Urinary bladder (tissue), 4 donors: ENCODE results near the gene SNUPN. TPM values are rescaled to one million over a fixed set of nuclear protein-coding genes. Genes with fewer than 3 reads are reported as not detected.
"Not testable (repeated sequence)": the region's sequence is repeated elsewhere in the genome, so short reads cannot be mapped to it uniquely, and the experiment has no call there.

Experiments
- DNase-seq: peaks from one replicate; pipeline ENCODE4 v3.0.0-alpha.2; 2015; ENCODE audit errors: extremely low spot score
- H3K27ac ChIP-seq: one replicate; pipeline ENCODE4 v1.5.1; 2013; ENCODE audit warnings: low read depth, mild to moderate bottlenecking, moderate library complexity
- H3K36me3 ChIP-seq: one replicate; pipeline ENCODE4 v1.6.1; 2013; ENCODE audit warnings: mild to moderate bottlenecking, moderate library complexity; ENCODE audit not compliant: insufficient read depth
- H3K4me1 ChIP-seq: one replicate; pipeline ENCODE4 v1.6.1; 2013; ENCODE audit warnings: mild to moderate bottlenecking, moderate library complexity; ENCODE audit not compliant: insufficient read depth
- H3K4me3 ChIP-seq: one replicate; pipeline ENCODE4 v1.5.1; 2013; ENCODE audit warnings: low read depth, low read length
- WGBS: extraction: QIAGEN DNeasy Blood & Tissue Kit; methylation state at CpG from one replicate; pipeline ENCODE4 v1.1.7; 2013; 5-methylcytosine and 5-hydroxymethylcytosine counted together
- polyA plus RNA-seq: library from polyadenylated mRNA; stranded (reverse); fragments of 200-250 nt; gene quantifications from one replicate; pipeline ENCODE4 v1.2.3, GENCODE V29; 2013
- total RNA-seq: library from RNA; depleted of rRNA; stranded (reverse); fragments of >200 nt; gene quantifications from one replicate; pipeline ENCODE4 v1.2.3, GENCODE V29; 2014
- donor health status: healthy with polysubstance abuse.
- donor health status: healthy.

Gene SNUPN
- total and polyA plus RNA-seq, 2 donors: 23.6 to 25.1 TPM

GRCh38 chr15:75570126-75570845 is 55.2 kb downstream of the SNUPN start:
- H3K27ac ChIP-seq: no peak overlapping the region
- no peak for DNase-seq

GRCh38 chr15:75565062-75565970 is 60.2 kb downstream of the SNUPN start:
- Histone ChIP-seq H3K27ac (no peak overlapping the region), H3K4me1 (no peaks in the 10 kb centered on the region), H3K4me3 (no peak overlapping the region), H3K36me3 (no peaks in the 10 kb centered on the region)
- no peak for DNase-seq
- 94% methylated on average over 3 of the region's 3 CpGs for WGBS

More at GRCh38 chr15:75570126-75570845, 55.2 kb downstream of the SNUPN start:
- Histone ChIP-seq H3K4me1 (no peaks in the 10 kb centered on the region), H3K36me3 (no peaks in the 10 kb centered on the region), H3K4me3 (no peak overlapping the region)
- 73% methylated on average over 8 of the region's 8 CpGs for WGBS

GRCh38 chr15:75561888-75562287 is 63.6 kb downstream of the SNUPN start:
- WGBS: 96% methylated on average over 5 of the region's 5 CpGs
- Histone ChIP-seq H3K27ac (no peak overlapping the region), H3K4me1 (no peaks in the 10 kb centered on the region), H3K36me3 (no peaks in the 10 kb centered on the region), H3K4me3 (no peak overlapping the region)
- DNase-seq: no peak

GRCh38 chr15:75559360-75559759 is 66.2 kb downstream of the SNUPN start:
- not testable (repeated sequence) for DNase-seq, H3K4me3 ChIP-seq, H3K4me1 ChIP-seq, H3K27ac ChIP-seq, H3K36me3 ChIP-seq
- WGBS: 90% methylated on average over 6 of the region's 6 CpGs

GRCh38 chr15:75558955-75559354 is 66.6 kb downstream of the SNUPN start:
- H3K4me3 ChIP-seq, H3K27ac ChIP-seq, H3K4me1 ChIP-seq, H3K36me3 ChIP-seq, DNase-seq: not testable (repeated sequence)
- WGBS: 94% methylated on average over 27 of the region's 28 CpGs

GRCh38 chr15:75554717-75555116 is 70.8 kb downstream of the SNUPN start:
- DNase-seq: no peak
- H3K27ac ChIP-seq: no peak overlapping the region
- no peak overlapping the region for H3K4me3 ChIP-seq
- H3K36me3 ChIP-seq: no peaks in the 10 kb centered on the region
- no peaks in the 10 kb centered on the region for H3K4me1 ChIP-seq

- H3K4me1 ChIP-seq: no peaks in the 10 kb centered on the region
- H3K4me3 ChIP-seq: no peak overlapping the region
- no peaks in the 10 kb centered on the region for H3K36me3 ChIP-seq
- no peak overlapping the region for H3K27ac ChIP-seq
- no peak for DNase-seq
Measured at GRCh38 chr15:75553659-75554058, 71.9 kb downstream of the SNUPN start.

- 81% methylated on average over 4 of the region's 4 CpGs for WGBS
- no peak for DNase-seq
- H3K4me3 ChIP-seq: no peak overlapping the region
- H3K4me1 ChIP-seq: no peaks in the 10 kb centered on the region
- no peak overlapping the region for H3K27ac ChIP-seq
- no peaks in the 10 kb centered on the region for H3K36me3 ChIP-seq
Measured at GRCh38 chr15:75551091-75551490, 74.4 kb downstream of the SNUPN start.

Other genes with a start within 250 kb of the SNUPN start
- gene SIN3A, start 174.0 kb downstream of the SNUPN start, total RNA-seq: 50.3 TPM
- 34.2 TPM for gene SIN3A, start 174.0 kb downstream of the SNUPN start, polyA plus RNA-seq
- 26.6 TPM for gene PTPN9, start 46.4 kb downstream of the SNUPN start, total RNA-seq
- gene PTPN9, start 46.4 kb downstream of the SNUPN start, polyA plus RNA-seq: 22.6 TPM
- 30.1 TPM for gene IMP3, start 14.5 kb upstream of the SNUPN start, total RNA-seq
- gene IMP3, start 14.5 kb upstream of the SNUPN start, polyA plus RNA-seq: 62.5 TPM
- 11.1 TPM for gene SNX33, start 22.2 kb upstream of the SNUPN start, total RNA-seq
- gene SNX33, start 22.2 kb upstream of the SNUPN start, polyA plus RNA-seq: 25.8 TPM
- 30.6 TPM for gene CSPG4, start 87.1 kb upstream of the SNUPN start, total RNA-seq
- 63.8 TPM for gene CSPG4, start 87.1 kb upstream of the SNUPN start, polyA plus RNA-seq
- 101 TPM for gene UBE2Q2, start 217.7 kb upstream of the SNUPN start, total RNA-seq
- gene UBE2Q2, start 217.7 kb upstream of the SNUPN start, polyA plus RNA-seq: 46.7 TPM